Prostate gland (tissue), 2 donors: ENCODE data around the gene SMAGP. TPM values are rescaled to one million over a fixed set of nuclear protein-coding genes. Genes with fewer than 3 reads are reported as not detected.

Experiments
- DNase-seq: peaks from one replicate; pipeline ENCODE4 v3.0.0-alpha.2; 2019; ENCODE audit warnings: low spot score
- H3K27ac ChIP-seq, 2 donors: fragments of 200-600 bp; sonication (generic); 2 replicates each; pipeline ENCODE4 v1.5.1; 2017 to 2019
- H3K27me3 ChIP-seq: fragments of 200-600 bp; sonication (generic); replicated peaks from 2 replicates; pipeline ENCODE4 v1.5.1; 2019; ENCODE audit not compliant: insufficient read depth
- H3K36me3 ChIP-seq, 2 donors: fragments of 200-600 bp; sonication (generic); 1 replicate in 1 of 2; 2 replicates in 1 of 2; pipeline versions ENCODE4 v1.5.1 to v1.8.1; 2017 to 2019
- H3K4me1 ChIP-seq: fragments of 200-600 bp; sonication (generic); replicated peaks from 2 replicates; pipeline ENCODE4 v1.5.1; 2019
- H3K4me3 ChIP-seq, 2 donors: fragments of 200-600 bp; sonication (generic); 2 replicates each; pipeline ENCODE4 v1.5.1; 2017 to 2019
- H3K9me3 ChIP-seq: fragments of 200-600 bp; sonication (generic); 2 replicates; pipeline ENCODE4 v1.5.1; 2017
- CTCF ChIP-seq, 4 experiments: fragments of 200-600 bp in 2 of 4; fragments of 450-650 bp in 2 of 4; sonication (generic) in 2 of 4; IDR thresholded peaks; 1 replicate in 3 of 4; 2 replicates in 1 of 4; pipeline ENCODE4 v1.5.1; 2016 to 2019; ENCODE audit warnings: antibody characterized with exemption in 4 of 4, mild to moderate bottlenecking in 2 of 4, moderate library complexity in 2 of 4
- POLR2A ChIP-seq: fragments of 450-650 bp; IDR thresholded peaks from one replicate; pipeline ENCODE4 v1.6.1; 2016; ENCODE audit warnings: antibody characterized with exemption, mild to moderate bottlenecking
- POLR2AphosphoS5 ChIP-seq: sonication (generic); formaldehyde crosslinking; IDR thresholded peaks from one replicate; pipeline ENCODE4 v1.6.1; 2017; ENCODE audit warnings: antibody characterized with exemption
- WGBS: methylation state at CpG from one replicate; pipeline ENCODE4 v1.1.5; 2018; 5-methylcytosine and 5-hydroxymethylcytosine counted together
- intact Hi-C: fragments of 100-400 bp; cut with DNase I; formaldehyde crosslinking; loops from one replicate; pipeline ENCODE4 v1.14.2; 2022
- total RNA-seq, 2 donors: library from RNA; depleted of rRNA; stranded (reverse); fragments of >200 nt; gene quantifications; one replicate each; pipeline ENCODE4 v1.1.0, GENCODE V29; 2016

SMAGP gene
- total RNA-seq, 2 donors from 2014 or later, result 10.7 to 15.4 TPM

- WGBS, result 15% methylated on average over 34 of the region's 59 CpGs
- Histone ChIP-seq H3K36me3 (no peaks in the 10 kb centered on the region), H3K27ac (peak overlapping the region; percentile 64 to 71), H3K4me3 (peak overlapping the region; percentile 58 to 69), H3K27me3 (no peaks in the 10 kb centered on the region), H3K9me3 (no peaks in the 10 kb centered on the region), H3K4me1 (no peaks in the 10 kb centered on the region)
- TF ChIP-seq CTCF (IDR thresholded peaks at IDR 0.05) (peak in 2 of 4 experiments; percentile 34 to 70), POLR2A (peak; percentile 12), POLR2AphosphoS5 (no peak)
- intact Hi-C loops, result loop anchor here (10.0 kb wide), 1 partner anchor 265 kb away; no protein-coding TSS in a partner anchor
- DNase-seq, result peak; percentile 33
These were observed 795 bp downstream of the SMAGP start for GRCh38 chr12:51269174-51270066.

- DNase-seq, result no peak
- Histone ChIP-seq H3K4me1 (no peaks in the 10 kb centered on the region), H3K27ac (no peak overlapping the region), H3K9me3 (no peaks in the 10 kb centered on the region), H3K36me3 (no peaks in the 10 kb centered on the region), H3K27me3 (no peaks in the 10 kb centered on the region), H3K4me3 (no peak overlapping the region)
- intact Hi-C loops, result loop anchor here (10.0 kb wide), 1 partner anchor 270 kb away; no protein-coding TSS in a partner anchor
- TF ChIP-seq POLR2A, result no peak
- TF ChIP-seq POLR2AphosphoS5, result no peak
- TF ChIP-seq CTCF (IDR thresholded peaks at IDR 0.05), result no peak
These were observed 5.2 kb downstream of the SMAGP start for GRCh38 chr12:51265024-51265423.

- Histone ChIP-seq H3K27ac (no peak overlapping the region), H3K4me3 (no peak overlapping the region), H3K9me3 (no peaks in the 10 kb centered on the region), H3K36me3 (no peaks in the 10 kb centered on the region), H3K27me3 (no peaks in the 10 kb centered on the region), H3K4me1 (no peaks in the 10 kb centered on the region)
- no peak for DNase-seq
- intact Hi-C loops, result loop anchor here (10.0 kb wide), 1 partner anchor 271 kb away; no protein-coding TSS in a partner anchor
- 72% methylated on average over 5 of the region's 5 CpGs for WGBS
- TF ChIP-seq POLR2A (no peak), CTCF (IDR thresholded peaks at IDR 0.05) (no peak), POLR2AphosphoS5 (no peak)
These were observed 5.9 kb downstream of the SMAGP start for GRCh38 chr12:51264297-51264696.

GRCh38 chr12:51263341-51263740 is 6.9 kb downstream of the SMAGP start:
- no peak overlapping the region for H3K4me3 ChIP-seq
- intact Hi-C loops, result loop anchor here (10.0 kb wide), 1 partner anchor 271 kb away; no protein-coding TSS in a partner anchor
- H3K27ac ChIP-seq, result no peak overlapping the region
- no peaks in the 10 kb centered on the region for H3K4me1 ChIP-seq
- no peaks in the 10 kb centered on the region for H3K36me3 ChIP-seq
- H3K27me3 ChIP-seq, result no peaks in the 10 kb centered on the region
- TF ChIP-seq CTCF (IDR thresholded peaks at IDR 0.05) (no peak), POLR2A (no peak), POLR2AphosphoS5 (no peak)
- WGBS, result 96% methylated on average over 3 of the region's 3 CpGs
- DNase-seq, result no peak
- no peaks in the 10 kb centered on the region for H3K9me3 ChIP-seq
